Right cardiac atrium (tissue), 5 donors: ENCODE measurements around the gene RPL35A. TPM values are rescaled to one million over a fixed set of nuclear protein-coding genes. Genes with fewer than 3 reads are reported as not detected.
"Not testable (repeated sequence)": the region's sequence is repeated elsewhere in the genome, so short reads cannot be mapped to it uniquely, and the experiment has no call there.

Source experiments
- ATAC-seq, 2 donors: fragments of 200-7000 bp; cut with Tn5 transposase; one replicate each; pipeline versions ENCODE4 v1.8.0 to v1.9.1; 2020; ENCODE audit warnings: moderate library complexity in 2 of 2, mild to moderate bottlenecking in 1 of 2
- DNase-seq, 3 donors: peaks; one replicate each; pipeline ENCODE4 v3.0.0-alpha.2; 2020
- H3K27ac ChIP-seq: one replicate; pipeline ENCODE4 v1.5.1; 2013; ENCODE audit warnings: mild to moderate bottlenecking, low read length, control low read depth, moderate library complexity
- H3K27me3 ChIP-seq: one replicate; pipeline ENCODE4 v1.6.1; 2013; ENCODE audit not compliant: control insufficient read depth, insufficient read depth
- H3K4me1 ChIP-seq: one replicate; pipeline ENCODE4 v1.6.1; 2013; ENCODE audit warnings: low read length; ENCODE audit not compliant: control insufficient read depth, insufficient read depth
- H3K4me3 ChIP-seq: one replicate; pipeline ENCODE4 v1.5.1; 2013; ENCODE audit warnings: low read length, control low read depth
- H3K9me3 ChIP-seq: one replicate; pipeline ENCODE4 v1.6.1; 2013; ENCODE audit warnings: low read length; ENCODE audit not compliant: control insufficient read depth
- WGBS: extraction: QIAGEN DNeasy Blood & Tissue Kit; methylation state at CpG from one replicate; pipeline ENCODE4 v1.1.7; 2013; 5-methylcytosine and 5-hydroxymethylcytosine counted together
- intact Hi-C, 4 donors: fragments of 100-400 bp; cut with DNase I; formaldehyde crosslinking; loops; one replicate each; pipeline versions ENCODE4 v1.11.0 to v1.14.0; 2022 to 2023
- polyA plus RNA-seq: library from polyadenylated mRNA; stranded (reverse); fragments of 200-250 nt; gene quantifications from one replicate; pipeline ENCODE4 v1.2.3, GENCODE V29; 2013
- total RNA-seq, 4 donors: library from RNA; stranded (reverse); fragmentation: NEBNext Ultra II Directional; extraction: Animal tissue kit (Norgen Biotek cat#: 25700); gene quantifications; one replicate each; pipeline ENCODE4 v1.2.1, GENCODE V29; 2021
- donor health status: healthy with polysubstance abuse.
- donor health status: DM: no; HTN: yes; CAD: no.
- donor health status: DM: no; HTN: no; CAD: no.
- donor health status: DM: no; HTN: yes; CAD: no; lungs with severe emphysema.
- donor health status: DM: yes; HTN: yes; CAD: no.

Gene RPL35A
- total and polyA plus RNA-seq, 5 donors: 672 to 1,345 (median 735) TPM

DNA sequence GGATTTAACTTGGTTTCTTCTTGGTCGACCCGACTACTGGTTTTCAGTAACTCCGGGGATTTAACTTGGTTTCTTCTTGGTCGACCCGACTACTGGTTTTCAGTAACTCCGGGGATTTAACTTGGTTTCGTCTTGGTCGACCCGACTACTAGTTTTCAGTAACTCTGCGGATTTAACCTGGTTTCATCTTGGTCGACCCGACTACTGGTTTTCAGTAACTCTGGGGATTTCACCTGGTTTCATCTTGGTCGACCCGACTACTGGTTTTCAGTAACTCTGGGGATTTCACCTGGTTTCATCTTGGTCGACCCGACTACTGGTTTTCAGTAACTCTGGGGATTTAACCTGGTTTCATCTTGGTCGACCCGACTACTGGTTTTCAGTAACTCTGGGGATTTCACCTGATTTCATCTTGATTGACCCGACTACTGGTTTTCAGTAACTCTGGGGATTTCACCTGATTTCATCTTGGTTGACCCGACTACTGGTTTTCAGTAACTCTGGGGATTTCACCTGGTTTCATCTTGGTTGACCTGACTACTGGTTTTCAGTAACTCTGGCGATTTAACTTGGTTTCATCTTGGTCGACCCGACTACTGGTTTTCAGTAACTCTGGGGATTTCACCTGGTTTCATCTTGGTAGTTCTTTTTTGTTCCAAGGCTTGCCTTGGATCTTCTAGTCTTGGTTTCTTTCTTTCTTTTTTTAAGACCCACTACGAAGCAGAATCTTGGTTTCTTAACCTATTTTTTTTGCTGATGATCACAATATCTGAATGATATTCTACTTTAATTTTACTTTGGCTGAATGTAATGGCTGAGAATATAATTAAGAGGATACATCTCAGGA, 28.3 kb upstream of the RPL35A start:
- H3K9me3 ChIP-seq, ATAC-seq, DNase-seq, H3K27me3 ChIP-seq, H3K4me3 ChIP-seq, H3K27ac ChIP-seq, intact Hi-C loops, H3K4me1 ChIP-seq: not testable (repeated sequence)
- WGBS: 86% methylated on average over 22 of the region's 24 CpGs

DNA sequence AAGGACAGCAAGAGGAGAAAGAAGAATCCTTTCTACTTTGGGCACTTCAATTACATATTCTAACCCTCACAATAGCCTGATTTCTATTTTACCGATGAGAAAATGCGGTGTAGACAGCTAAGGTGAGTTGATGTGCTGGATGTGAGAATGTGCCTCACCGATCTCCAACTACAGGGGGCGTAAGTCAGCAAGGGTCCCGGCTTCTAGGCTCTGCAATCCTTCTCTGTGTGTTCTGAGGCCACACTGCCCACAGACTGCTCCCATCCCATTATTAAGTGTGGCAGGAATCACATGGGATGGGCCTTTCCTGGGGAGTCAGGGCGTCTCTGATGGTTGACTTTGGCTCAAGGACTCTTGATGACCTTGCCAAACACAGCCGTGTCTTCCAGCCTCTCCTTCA, 23.6 kb upstream of the RPL35A start:
- no peak overlapping the region for H3K4me3 ChIP-seq
- ATAC-seq (peak in 1 of 2 donors; percentile 44), DNase-seq (no peak)
- H3K9me3 ChIP-seq: no peaks in the 10 kb centered on the region
- no peaks in the 10 kb centered on the region for H3K4me1 ChIP-seq
- H3K27me3 ChIP-seq: no peaks in the 10 kb centered on the region
- intact Hi-C loops: no loop called here
- no peak overlapping the region for H3K27ac ChIP-seq
- 66% methylated on average over 7 of the region's 7 CpGs for WGBS

DNA sequence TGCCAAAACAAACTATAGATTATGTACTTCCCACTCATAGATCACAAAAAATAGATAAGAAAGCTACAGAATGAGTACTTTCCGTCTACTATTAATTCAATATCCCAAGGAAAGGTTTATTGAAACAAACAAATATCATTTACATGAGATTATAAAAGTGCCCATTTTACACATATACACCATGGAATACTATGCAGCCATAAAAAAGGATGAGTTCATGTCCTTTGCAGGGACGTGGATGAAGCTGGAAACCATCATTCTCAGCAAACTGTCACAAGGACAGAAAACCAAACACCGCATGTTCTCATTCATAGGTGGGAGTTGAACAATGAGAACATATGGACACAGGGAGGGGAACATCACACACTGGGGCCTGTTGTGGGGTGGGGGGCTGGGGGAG, 22.4 kb upstream of the RPL35A start:
- DNase-seq, H3K4me3 ChIP-seq, H3K27me3 ChIP-seq, ATAC-seq, H3K27ac ChIP-seq, intact Hi-C loops, H3K4me1 ChIP-seq, H3K9me3 ChIP-seq: not testable (repeated sequence)
- WGBS: 94% methylated on average over 3 of the region's 3 CpGs

DNA sequence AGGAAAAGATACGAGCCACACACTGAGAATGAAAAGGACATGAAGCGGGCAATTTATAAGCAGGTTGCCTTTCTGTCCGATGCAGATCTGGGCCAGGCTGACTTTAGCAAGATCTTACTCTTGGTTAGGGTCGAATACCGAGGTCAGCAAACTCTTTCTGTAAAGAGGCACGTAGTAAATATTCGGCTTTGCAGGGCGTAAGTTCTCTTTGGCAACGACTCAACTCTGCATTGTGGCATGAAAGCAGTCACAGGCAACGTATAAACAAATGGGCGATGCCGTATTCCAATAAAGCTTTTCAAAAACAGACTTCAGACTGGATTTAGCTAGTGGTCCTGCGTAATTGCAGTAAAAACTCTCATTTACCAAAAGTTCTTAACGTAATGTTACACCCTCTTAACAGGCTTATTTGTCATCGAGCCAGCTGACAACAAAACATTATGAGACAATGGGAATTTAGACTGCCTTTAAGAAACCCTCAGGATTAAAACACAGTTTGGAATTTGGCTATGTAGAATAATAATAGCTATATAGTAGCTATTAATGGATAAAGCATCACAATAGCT, 13.1 kb upstream of the RPL35A start:
- WGBS: 92% methylated on average over 15 of the region's 15 CpGs
- DNase-seq (no peak), ATAC-seq (no peak)

DNA sequence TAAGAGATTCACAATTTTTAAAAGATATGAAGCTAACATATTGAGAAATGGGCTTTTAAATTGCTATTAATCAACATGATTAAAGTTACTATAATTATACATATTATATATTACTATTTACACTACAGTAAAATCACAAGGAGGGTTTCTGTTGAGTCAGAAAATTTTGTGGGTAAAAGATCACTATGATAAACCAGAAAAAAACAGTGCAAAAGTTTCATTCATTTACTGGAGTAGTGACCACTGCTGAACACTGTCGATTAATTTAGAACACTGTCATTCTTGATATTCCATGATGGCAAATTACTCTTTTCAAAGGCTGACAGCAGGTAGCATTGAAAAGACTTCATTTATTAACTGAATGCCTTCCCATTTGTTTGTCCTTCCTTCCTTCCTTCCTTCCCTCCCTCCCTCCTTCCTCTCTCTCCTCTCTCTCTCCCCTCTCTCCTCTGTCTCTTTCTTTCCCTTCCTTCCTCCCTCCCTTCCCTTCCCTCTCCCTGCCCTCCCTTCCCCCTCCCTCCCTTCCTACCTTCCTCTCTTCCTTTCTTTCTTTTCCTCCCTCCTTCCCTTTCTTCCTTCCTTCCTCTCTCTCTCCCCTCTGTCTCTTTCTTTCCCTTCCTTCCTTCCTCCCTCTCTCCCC, 9.1 kb upstream of the RPL35A start:
- WGBS: 95% methylated on average over 1 of the region's 1 CpG
- ATAC-seq: no peak
- intact Hi-C loops: loop anchor here in 1 of 4 donors (5.0 kb wide), 1 partner anchor 34 kb away; no protein-coding TSS in a partner anchor
- Histone ChIP-seq H3K27me3 (no peaks in the 10 kb centered on the region), H3K4me1 (no peaks in the 10 kb centered on the region), H3K4me3 (no peak overlapping the region), H3K27ac (no peak overlapping the region), H3K9me3 (no peaks in the 10 kb centered on the region)
- DNase-seq: no peak

More for the DNA sequence above, 13.1 kb upstream of the RPL35A start:
- H3K4me1 ChIP-seq: no peaks in the 10 kb centered on the region
- no peaks in the 10 kb centered on the region for H3K9me3 ChIP-seq
- no peaks in the 10 kb centered on the region for H3K27me3 ChIP-seq
- intact Hi-C loops: no loop called here
- no peak overlapping the region for H3K4me3 ChIP-seq
- H3K27ac ChIP-seq: no peak overlapping the region

DNA sequence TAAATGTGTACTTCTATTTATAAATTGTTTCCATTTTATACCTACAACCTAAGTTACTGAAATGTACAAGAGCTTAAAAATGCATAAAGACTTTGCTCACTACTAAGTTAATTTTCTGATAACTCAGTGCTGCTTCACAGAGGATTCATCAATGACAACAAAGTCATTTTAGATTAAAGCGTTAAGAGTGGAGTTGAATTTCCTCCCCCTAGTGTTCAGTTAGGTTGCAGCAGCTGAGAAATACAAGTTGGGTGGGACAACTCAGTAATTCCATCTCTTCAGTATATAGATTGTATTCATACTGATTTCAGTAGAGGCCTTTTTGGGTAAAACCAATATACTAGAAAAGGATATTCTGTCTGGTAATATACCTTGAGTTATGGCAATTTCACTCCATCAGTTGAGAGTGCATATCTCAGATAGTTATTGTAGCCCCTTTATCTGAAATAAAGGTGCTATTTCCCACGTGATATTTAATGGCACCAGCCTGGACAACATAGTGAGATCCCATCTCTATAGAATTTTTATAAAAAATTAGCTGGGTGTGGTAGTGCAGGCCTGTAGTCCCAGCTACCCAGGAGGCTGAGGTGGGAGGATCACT, 6.9 kb upstream of the RPL35A start:
- Histone ChIP-seq H3K4me3 (no peak overlapping the region), H3K4me1 (no peaks in the 10 kb centered on the region), H3K27ac (no peak overlapping the region), H3K9me3 (no peaks in the 10 kb centered on the region), H3K27me3 (no peaks in the 10 kb centered on the region)
- ATAC-seq (peak in 1 of 2 donors; percentile 41), DNase-seq (no peak)
- intact Hi-C loops: loop anchor here in 1 of 4 donors (5.0 kb wide), 1 partner anchor 36 kb away; no protein-coding TSS in a partner anchor
- 45% methylated on average over 2 of the region's 2 CpGs for WGBS

DNA sequence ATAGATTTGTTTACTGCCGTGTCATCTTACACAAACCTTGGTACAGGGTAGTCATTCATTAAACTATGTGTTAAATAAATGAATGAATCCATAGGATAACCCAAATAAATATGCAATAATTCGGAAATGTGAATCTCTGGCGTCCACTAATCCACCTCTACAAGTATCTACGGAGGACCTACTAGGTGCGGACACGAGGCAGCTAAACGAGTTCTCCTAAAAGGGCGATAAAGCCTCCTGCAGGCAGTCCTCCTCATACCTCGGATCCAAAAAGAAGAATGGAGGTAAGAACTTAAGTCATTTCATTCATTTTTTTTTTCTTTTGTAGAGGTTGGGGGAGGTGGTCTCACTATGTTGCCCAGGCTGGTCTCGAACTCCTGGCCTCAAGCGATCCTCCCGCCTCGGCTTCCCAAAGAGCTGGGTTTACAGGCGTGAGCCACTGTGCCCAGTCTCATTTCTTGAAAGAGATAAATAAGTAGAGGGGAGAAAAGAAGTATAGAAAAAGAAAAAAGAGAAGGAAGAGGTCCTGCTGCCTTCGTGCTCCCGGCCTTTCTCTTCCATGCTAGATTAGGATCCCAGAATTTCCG, 706 bp upstream of the RPL35A start:
- ATAC-seq: peak in 1 of 2 donors; percentile 2
- Histone ChIP-seq H3K27me3 (no peaks in the 10 kb centered on the region), H3K4me1 (peaks cover 4% of the 10 kb centered on the region), H3K9me3 (no peaks in the 10 kb centered on the region), H3K4me3 (peak overlapping the region; percentile 97), H3K27ac (peak overlapping the region; percentile 97)
- WGBS: 20% methylated on average over 17 of the region's 17 CpGs
- DNase-seq: peak in 1 of 3 donors; percentile 56
- intact Hi-C loops: no loop called here

DNA sequence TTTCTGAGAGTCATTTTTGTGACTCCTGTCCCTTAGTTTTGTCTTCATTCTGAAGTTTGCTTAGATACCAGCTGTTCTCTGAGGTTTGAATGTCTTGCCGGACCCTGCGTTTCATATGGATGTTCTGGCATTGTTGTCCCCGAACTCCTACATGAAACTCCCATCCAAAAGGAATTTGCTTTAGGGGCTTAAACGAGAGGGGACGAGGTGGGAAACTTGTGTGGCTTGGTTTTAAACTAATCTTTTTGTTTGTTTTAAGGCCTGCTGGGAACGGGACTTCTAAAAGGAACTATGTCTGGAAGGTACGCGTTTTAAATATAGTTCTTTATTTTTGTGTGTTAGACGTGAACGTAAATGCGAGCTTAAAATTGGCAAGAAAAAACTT, 679 bp downstream of the RPL35A start:
- Histone ChIP-seq H3K4me3 (peak overlapping the region; percentile 97), H3K27me3 (no peaks in the 10 kb centered on the region), H3K4me1 (peaks cover 4% of the 10 kb centered on the region), H3K27ac (peak overlapping the region; percentile 97), H3K9me3 (no peaks in the 10 kb centered on the region)
- DNase-seq (no peak), ATAC-seq (no peak)
- intact Hi-C loops: no loop called here
- under 1% methylated on average over 11 of the region's 11 CpGs for WGBS

DNA sequence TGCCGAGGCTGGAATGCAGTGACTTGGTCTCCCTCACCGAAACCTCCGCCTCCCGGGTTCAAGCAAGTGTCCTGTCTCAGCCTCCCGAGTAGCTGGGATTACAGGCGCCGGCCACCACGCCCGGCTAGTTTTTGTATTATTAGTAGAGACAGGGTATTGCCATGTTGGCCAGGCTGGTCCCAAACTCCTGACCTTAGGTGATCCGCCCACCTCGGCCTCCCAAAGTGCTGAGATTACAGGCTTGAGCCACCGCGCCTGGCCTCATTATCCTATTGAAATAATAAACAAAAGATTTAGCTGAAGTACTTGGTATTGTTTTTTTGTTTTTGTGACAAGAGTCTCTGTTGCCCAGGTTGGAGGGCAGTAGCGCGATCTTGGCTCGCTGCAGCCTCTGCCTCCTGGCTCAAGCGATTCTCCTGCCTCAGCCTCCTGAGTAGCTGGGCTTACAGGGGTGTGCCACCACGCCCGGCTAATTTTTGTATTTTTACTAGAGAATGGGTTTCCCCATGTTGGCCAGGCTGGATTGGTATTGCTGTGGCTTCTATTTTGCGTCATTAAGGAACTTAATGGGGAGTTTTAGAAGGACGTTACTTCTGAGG, 1.5 kb downstream of the RPL35A start:
- 83% methylated on average over 21 of the region's 21 CpGs for WGBS

DNA sequence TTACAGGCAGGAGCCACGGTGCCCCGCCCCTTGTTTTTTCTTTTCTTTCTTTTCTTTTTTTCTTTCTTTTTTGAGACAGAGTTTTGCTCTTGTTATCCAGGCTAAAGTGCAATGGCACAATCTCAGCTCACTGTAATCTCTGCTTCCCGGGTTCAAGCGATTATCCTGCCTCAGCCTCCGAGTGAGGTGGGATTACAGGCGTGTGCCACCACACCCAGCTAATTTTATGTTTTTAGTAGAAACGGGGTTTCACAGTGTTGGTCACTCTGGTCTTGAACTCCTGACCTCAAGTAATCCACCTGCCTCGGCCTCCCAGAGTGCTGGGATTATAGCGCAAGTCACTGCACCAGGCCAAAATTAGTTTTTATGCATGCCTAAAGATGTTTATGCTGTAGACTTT, 2.5 kb downstream of the RPL35A start:
- H3K4me3 ChIP-seq: no peak overlapping the region
- no peaks in the 10 kb centered on the region for H3K9me3 ChIP-seq
- DNase-seq (no peak), ATAC-seq (no peak)
- peaks cover 4% of the 10 kb centered on the region for H3K4me1 ChIP-seq
- WGBS: 89% methylated on average over 9 of the region's 9 CpGs
- intact Hi-C loops: no loop called here
- H3K27ac ChIP-seq: no peak overlapping the region
- no peaks in the 10 kb centered on the region for H3K27me3 ChIP-seq

More for the DNA sequence above, 1.5 kb downstream of the RPL35A start:
- no peak overlapping the region for H3K27ac ChIP-seq
- peaks cover 4% of the 10 kb centered on the region for H3K4me1 ChIP-seq
- H3K4me3 ChIP-seq: peak overlapping the region; percentile 97
- ATAC-seq (no peak), DNase-seq (peak in 1 of 3 donors; percentile 46)
- H3K9me3 ChIP-seq: no peaks in the 10 kb centered on the region
- H3K27me3 ChIP-seq: no peaks in the 10 kb centered on the region
- intact Hi-C loops: no loop called here
